Osteocyte (in vitro differentiated cells): ENCODE data around the gene COPZ1. TPM values are rescaled to one million over a fixed set of nuclear protein-coding genes. Genes with fewer than 3 reads are reported as not detected.

Experiments used
- DNase-seq: peaks from one replicate; pipeline ENCODE4 v3.0.0; 2021; ENCODE audit warnings: mixed read lengths; ENCODE audit not compliant: unreplicated experiment; ENCODE audit errors: extremely low spot score
- H3K27ac Mint-ChIP-seq: one replicate; pipeline ENCODE4 v1.8.0; 2021; ENCODE audit warnings: mild to moderate bottlenecking, mixed read lengths; ENCODE audit not compliant: unreplicated experiment
- H3K27me3 Mint-ChIP-seq: one replicate; pipeline ENCODE4 v1.8.0; 2021; ENCODE audit warnings: mixed read lengths; ENCODE audit not compliant: unreplicated experiment
- H3K36me3 Mint-ChIP-seq: one replicate; pipeline ENCODE4 v1.8.0; 2021; ENCODE audit warnings: mixed read lengths; ENCODE audit not compliant: unreplicated experiment
- H3K4me1 Mint-ChIP-seq: one replicate; pipeline ENCODE4 v1.8.0; 2021; ENCODE audit warnings: mixed read lengths; ENCODE audit not compliant: unreplicated experiment
- H3K4me3 Mint-ChIP-seq: one replicate; pipeline ENCODE4 v1.8.0; 2021; ENCODE audit warnings: mild to moderate bottlenecking, moderate library complexity, mixed read lengths; ENCODE audit not compliant: unreplicated experiment
- H3K9me3 Mint-ChIP-seq: one replicate; pipeline ENCODE4 v1.8.0; 2021; ENCODE audit warnings: mixed read lengths; ENCODE audit not compliant: unreplicated experiment
- total RNA-seq: library from RNA; stranded (reverse); gene quantifications from 2 replicates; pipeline ENCODE4 v1.2.1, GENCODE V29; 2021
- TF ChIP-seq, protein P1 (sequence below): fragments of 200-600 bp; sonication (generic); IDR thresholded peaks from 2 replicates; pipeline ENCODE4 v1.5.0; 2021; ENCODE audit warnings: antibody characterized with exemption, mild to moderate bottlenecking, moderate library complexity

The COPZ1 gene
- total RNA-seq, 1 donor from 2014 or later: 136 TPM

DNA sequence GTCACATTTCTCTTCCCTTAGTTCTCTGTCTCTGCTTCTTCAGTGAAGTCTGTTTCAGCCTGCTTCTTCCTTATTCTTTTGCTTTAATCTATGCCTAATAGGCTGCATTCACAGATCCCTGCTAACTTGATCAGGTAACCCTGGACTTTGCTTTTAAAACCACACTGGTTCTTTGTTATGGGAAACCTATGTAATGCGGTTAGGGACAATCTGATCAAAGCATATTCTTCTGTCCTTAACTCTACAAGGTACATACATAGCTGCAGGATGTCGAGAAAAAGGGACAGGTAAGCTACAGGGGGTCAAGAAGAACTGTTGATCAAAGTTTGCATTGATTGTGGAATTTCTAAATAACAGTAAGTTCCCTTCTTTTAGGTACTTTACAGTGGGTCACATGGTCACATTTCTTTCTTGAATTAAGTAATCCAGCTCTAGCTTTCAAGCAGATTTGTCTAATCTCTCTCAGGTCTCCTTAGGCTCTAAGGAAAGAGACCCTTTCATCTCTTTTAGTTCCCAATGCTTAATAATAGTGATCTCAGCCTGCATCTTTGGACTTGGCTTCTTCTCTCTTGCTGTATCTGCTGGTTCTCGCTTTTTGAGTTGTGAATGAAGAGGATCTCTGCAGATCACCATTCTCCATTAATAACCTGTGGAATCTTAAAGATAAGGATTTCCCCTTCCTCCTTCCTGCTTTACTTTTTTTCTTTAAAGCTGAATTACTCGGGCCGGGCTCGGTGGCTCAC lies 3.8 kb downstream of the COPZ1 start:
- Mint-ChIP-seq H3K36me3 (no peaks in the 10 kb centered on the region), H3K9me3 (no peaks in the 10 kb centered on the region), H3K27ac (peak overlapping the region; percentile 45), H3K4me1 (peaks cover 51% of the 10 kb centered on the region), H3K27me3 (no peaks in the 10 kb centered on the region), H3K4me3 (no peak overlapping the region)
- TF ChIP-seq, protein P1, sequence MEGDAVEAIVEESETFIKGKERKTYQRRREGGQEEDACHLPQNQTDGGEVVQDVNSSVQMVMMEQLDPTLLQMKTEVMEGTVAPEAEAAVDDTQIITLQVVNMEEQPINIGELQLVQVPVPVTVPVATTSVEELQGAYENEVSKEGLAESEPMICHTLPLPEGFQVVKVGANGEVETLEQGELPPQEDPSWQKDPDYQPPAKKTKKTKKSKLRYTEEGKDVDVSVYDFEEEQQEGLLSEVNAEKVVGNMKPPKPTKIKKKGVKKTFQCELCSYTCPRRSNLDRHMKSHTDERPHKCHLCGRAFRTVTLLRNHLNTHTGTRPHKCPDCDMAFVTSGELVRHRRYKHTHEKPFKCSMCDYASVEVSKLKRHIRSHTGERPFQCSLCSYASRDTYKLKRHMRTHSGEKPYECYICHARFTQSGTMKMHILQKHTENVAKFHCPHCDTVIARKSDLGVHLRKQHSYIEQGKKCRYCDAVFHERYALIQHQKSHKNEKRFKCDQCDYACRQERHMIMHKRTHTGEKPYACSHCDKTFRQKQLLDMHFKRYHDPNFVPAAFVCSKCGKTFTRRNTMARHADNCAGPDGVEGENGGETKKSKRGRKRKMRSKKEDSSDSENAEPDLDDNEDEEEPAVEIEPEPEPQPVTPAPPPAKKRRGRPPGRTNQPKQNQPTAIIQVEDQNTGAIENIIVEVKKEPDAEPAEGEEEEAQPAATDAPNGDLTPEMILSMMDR: no peak
- no peak for DNase-seq

DNA sequence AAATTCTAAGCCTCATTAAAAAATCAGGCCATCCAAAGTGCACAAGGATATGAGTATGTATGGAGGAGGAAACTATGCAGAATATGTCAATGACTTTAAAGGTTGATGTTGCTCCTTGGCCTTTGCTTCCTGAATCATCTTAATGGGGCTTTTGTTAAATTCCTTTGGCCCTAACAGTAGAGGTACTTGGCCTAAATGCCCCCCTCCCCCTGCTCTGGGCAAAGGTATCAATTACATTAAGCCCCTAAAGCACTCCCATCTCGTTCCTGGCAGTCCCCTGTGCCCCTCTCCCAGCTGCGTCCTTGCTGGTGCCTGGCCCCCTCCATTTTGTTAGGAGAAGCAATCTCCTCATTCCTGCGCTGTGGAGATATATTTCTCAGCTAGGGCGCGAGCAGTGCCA lies 4.8 kb downstream of the COPZ1 start:
- peak overlapping the region; percentile 58 for H3K27ac Mint-ChIP-seq
- TF ChIP-seq, protein P1: no peak
- no peaks in the 10 kb centered on the region for H3K27me3 Mint-ChIP-seq
- no peaks in the 10 kb centered on the region for H3K36me3 Mint-ChIP-seq
- H3K4me1 Mint-ChIP-seq: peaks cover 47% of the 10 kb centered on the region
- DNase-seq: no peak
- no peak overlapping the region for H3K4me3 Mint-ChIP-seq
- H3K9me3 Mint-ChIP-seq: no peaks in the 10 kb centered on the region

DNA sequence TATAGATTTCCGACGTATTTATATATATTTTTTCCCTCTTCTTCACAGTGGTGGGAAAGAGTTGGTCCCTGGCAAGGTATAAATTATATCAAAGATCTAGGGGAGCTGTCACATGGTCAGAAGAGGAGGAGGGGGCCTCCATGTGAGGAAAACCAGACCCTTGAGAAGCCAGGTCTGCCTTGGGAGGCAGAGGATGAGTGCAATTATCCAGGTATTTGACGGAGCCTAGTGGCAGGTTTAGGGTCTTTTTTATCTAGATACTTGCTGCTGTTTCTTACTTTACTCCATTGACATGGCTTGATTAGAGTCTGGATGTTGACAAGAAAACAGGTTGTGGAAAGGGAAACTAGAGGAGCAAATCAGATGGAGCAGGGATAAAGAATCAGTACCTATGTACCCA lies 5.5 kb downstream of the COPZ1 start:
- TF ChIP-seq, protein P1: no peak
- H3K4me3 Mint-ChIP-seq: no peak overlapping the region
- H3K27me3 Mint-ChIP-seq: no peaks in the 10 kb centered on the region
- no peaks in the 10 kb centered on the region for H3K9me3 Mint-ChIP-seq
- peaks cover 44% of the 10 kb centered on the region for H3K4me1 Mint-ChIP-seq
- H3K27ac Mint-ChIP-seq: peak overlapping the region; percentile 58
- H3K36me3 Mint-ChIP-seq: no peaks in the 10 kb centered on the region
- DNase-seq: no peak

DNA sequence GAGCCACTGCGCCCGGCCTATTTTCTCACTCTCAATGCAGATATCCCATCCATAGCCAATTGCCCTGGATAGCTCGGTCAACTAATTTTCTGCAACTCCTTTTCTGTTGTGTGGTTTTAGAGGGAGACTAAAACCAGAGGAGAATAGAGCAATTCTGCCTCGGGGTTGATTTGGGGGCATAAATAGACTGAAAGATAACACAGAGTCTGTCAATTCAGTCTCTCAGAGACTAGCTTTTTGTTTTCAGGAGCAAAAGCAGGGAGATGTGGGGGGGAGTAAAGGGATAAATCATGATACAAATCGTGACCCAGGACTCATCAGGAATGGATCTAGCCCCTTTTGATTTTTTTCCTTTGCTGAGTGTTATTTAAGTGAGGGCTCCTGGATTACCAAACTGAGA lies 6.5 kb downstream of the COPZ1 start:
- H3K9me3 Mint-ChIP-seq: no peaks in the 10 kb centered on the region
- no peaks in the 10 kb centered on the region for H3K27me3 Mint-ChIP-seq

DNA sequence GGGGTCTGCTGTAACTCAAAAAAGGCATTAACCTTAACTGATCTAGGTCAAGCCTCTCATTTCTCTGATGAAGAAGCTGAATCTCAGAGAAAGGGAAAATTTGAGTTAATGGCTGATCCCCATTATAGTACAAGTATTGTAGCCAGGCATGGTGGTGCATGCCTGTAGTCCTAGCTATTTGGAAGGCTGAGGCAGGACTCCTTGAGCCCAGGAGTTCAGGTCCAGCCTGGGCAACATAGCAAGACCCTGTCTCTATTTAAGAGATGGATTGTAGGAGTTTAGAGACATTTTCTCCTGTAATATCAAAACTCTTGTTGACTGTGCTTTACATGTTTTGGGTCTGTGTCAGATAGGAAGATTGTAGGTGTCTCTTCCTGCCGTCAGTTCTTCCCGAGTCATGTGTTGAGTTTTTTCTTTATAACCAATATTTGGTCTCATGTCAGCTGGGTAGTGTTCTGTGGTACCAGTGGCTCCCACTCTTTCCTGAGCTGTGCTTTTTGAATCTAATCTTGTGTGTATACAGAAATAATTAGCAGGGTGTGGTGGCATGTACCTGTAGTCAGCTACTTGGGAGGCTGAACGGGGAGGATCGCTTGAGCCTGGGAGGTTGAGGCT lies 8.6 kb downstream of the COPZ1 start:
- Mint-ChIP-seq H3K27ac (no peak overlapping the region), H3K4me3 (no peak overlapping the region), H3K9me3 (no peaks in the 10 kb centered on the region), H3K27me3 (no peaks in the 10 kb centered on the region), H3K4me1 (peaks cover 36% of the 10 kb centered on the region), H3K36me3 (no peaks in the 10 kb centered on the region)
- TF ChIP-seq, protein P1: no peak
- no peak for DNase-seq

More for the DNA sequence above, 6.5 kb downstream of the COPZ1 start:
- TF ChIP-seq, protein P1: no peak
- Mint-ChIP-seq H3K4me3 (no peak overlapping the region), H3K36me3 (no peaks in the 10 kb centered on the region), H3K27ac (no peak overlapping the region), H3K4me1 (peaks cover 39% of the 10 kb centered on the region)
- no peak for DNase-seq
